T-helper 1 cell treated with Interleukin-12 subunit alpha and Interleukin-12 subunit beta and Interleukin-4 antibody, amounts not matched to agents 30 ng/mL and 1 ng/mL, for 36 hours (primary cell): ENCODE measurements around the gene HSDL1. TPM values are rescaled to one million over a fixed set of nuclear protein-coding genes. Genes with fewer than 3 reads are reported as not detected.

Experiments used
- intact Hi-C: fragments of 100-400 bp; cut with micrococcal nuclease; formaldehyde crosslinking; loops from one replicate; pipeline ENCODE4 v1.15.1; 2024
- total RNA-seq: library from RNA; stranded (reverse); gene quantifications from 2 replicates; pipeline ENCODE4 v1.2.3, GENCODE V29; 2022

HSDL1 gene
- total RNA-seq, 1 donor from 2014 or later, result 9.8 TPM

DNA sequence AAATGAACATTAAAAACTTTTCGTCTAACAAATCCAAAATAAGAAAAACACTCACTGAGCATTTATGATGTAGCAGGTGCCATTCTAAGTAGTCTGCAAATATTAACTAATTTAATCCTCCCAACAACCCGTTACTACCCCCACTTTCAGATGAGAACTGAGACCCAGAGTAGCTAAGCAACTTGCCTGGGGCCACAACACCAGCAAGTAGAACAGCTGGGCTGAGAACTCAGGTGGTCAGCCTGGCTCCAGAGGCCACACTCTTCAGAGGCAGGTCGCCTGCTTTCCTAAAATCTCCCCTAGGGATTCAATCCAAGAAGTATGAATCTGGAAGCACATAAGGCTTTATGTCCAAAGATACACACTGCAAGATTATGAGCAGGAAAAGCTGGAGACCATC lies 34.5 kb downstream of the HSDL1 start:
- intact Hi-C loops, result loop anchor here (10.0 kb wide), 2 partner anchors 394 to 914 kb away; partner anchors contain the start of genes KIAA0513 and MEAK7

DNA sequence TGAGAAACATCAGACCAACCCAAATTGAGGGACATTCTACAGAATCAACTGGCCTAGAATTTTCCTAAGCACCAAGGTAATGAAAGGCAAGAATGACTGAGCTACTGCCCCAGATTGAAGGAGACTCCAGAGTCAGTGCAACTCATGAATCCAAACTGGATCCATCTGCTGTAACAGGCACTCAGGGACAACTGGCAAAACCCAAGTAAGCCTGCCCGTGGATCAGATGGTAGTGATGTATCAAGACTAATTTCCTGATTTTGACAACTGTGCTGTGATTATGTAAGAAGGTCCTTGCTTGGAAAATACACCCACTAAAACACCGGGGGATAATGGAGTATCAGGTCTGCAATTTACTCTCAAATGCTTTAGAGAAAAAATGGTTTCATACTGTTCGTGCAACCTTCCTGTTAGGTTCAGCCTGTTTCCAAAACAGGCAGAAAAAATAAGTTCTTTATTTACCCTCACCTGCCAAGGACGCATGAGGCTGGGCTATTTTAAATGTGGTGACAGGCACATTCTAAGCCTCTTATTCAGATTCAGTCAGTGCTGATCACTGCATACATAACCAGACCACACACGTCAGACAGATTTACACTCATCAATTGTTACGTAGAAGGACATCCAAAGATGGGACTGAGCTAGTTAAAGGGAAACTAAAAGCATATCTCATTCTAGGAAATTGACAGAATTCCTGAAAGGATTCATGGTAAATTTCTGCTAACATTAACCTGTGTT lies 35.2 kb downstream of the HSDL1 start:
- intact Hi-C loops, result loop anchor here (10.0 kb wide), 2 partner anchors 395 to 915 kb away; partner anchors contain the start of genes KIAA0513 and MEAK7

DNA sequence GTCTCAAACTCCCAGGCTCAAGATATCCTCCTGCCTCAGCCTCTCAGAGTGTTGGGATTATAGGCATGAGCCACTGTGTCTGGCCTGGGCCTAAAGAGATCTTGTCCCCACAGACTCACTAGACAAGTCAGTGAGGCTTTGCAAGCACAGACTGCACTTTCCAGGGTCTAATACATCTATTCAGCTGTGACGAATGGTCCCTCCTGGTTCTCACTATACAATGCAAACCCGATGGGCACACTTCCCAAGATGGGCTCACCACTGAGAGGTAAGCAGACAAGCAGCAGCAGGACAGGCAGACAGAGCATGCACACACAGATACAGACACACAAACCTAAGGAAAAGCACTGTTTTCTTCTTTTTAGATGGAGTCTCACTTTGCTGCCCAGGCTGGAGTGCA lies 37.1 kb downstream of the HSDL1 start:
- intact Hi-C loops, result no loop called here

DNA sequence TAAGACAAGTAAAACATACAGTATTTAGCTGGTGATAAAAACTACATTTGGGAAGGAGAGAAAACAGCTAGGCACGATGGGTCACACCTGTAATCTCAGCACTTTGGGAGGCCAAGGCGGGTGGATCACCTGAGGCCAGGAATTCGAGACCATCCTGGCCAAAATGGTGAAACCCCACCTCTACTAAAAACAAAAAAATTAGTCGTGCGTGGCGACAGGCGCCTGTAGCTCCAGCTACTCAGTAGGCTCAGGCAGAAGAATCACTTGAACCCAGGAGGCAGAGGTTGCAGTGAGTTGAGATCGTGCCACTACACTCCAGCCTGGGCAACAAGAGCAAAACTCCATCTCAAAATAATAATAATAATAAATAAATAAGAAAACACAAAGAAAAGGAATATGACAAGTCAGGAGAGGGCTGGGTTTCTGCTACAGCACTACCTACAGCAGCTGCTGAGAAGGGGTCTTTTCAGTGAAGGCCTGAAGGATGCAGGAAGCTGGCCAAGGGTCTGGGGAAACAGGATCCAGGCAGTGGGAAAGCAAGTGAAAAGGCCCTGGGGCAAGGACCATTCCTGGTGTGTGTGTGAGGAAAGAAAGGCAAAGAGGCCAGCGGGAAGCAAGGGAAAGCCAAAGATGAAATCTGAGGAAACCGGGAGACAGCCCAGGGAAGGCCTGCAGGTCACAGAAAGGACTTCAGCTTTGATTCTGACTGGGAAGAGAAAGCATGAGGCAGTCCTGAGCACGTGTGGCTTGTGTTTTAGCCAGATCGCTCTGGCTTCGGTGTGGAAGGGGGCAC lies 38.8 kb downstream of the HSDL1 start:
- intact Hi-C loops, result no loop called here

DNA sequence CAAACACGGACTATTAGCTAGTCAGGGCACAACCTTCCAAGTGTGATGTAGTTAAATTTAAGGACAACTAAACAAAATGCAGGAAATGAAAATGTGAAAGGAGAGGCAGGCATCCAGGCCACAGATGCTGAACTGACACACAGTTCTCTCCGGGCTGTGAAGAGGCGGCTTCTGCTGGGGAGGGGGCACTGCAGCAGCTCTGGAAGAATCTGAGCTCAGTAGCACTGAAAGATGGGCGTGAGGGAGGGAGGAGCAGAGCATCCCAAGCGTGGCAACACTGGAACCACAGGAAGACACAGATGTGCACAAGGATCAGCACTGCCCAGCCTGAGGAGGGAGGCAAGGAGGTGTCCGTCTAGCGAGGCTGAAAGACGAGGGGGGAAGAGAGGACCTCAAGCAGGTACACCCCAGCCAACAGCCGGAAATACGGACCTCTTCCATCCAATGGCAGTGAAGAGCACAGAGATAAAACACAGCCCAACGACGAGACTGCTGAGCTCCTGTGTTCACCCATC lies 39.6 kb downstream of the HSDL1 start:
- intact Hi-C loops, result no loop called here

DNA sequence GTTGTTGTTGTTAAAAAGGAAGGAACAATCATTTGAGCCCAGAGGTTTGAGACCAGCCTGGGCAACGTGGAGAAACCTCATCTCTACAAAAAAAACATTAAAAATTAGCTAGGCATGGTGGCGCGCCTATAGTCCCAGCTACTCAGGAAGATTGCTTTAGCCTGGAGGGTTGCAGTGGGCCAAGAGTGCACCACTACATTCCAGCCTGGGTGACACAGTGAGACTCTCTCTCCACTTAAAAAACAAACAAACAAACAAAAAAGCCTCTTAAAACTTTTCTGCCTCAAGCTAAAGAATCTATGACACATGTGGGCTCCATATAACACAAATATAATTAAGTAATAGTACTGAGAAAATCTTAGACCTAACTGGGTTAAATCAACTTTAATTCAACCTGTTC lies 40.7 kb downstream of the HSDL1 start:
- intact Hi-C loops, result no loop called here

DNA sequence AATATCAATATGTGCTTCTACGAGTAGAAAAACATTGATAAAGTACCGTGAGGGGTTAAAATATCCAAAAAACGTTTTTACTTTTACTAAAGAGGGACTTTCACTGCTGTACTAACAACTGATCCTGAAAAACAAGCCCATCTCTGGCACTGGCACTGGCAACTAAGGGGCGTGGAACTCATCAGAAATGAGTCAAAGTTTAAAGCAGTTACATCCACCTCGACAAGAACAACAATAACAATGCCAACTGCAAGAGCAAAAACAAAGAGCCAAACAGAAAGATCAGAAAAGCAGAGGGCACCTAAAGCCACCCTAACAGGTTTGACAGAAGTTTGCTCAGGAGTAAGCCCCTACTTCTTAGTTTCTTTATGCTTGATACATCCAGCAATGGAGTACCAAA lies 41.3 kb downstream of the HSDL1 start:
- intact Hi-C loops, result no loop called here

DNA sequence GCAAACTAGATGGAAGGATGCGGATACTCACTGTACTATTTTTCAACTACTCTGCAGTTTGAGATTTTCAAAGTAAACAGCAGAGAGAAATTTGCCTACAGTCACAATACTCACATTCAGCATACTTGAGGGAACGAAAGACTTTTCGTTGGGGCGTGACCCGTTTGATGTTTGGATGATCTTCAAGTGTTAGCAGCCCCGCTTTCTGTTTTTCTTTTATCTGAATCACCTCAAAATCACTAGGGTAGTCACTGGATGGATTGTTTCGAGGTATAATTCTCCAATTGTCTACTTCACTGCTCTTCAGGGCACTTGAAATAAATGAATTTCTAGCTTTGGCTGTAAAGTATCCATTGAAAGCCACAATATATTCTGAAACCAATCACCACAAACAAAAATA lies 46.0 kb downstream of the HSDL1 start:
- intact Hi-C loops, result loop anchor here (1.0 kb wide), 5 partner anchors 11 to 88 kb away; partner anchors contain the start of genes DNAAF1, HSDL1, MBTPS1 and TAF1C

DNA sequence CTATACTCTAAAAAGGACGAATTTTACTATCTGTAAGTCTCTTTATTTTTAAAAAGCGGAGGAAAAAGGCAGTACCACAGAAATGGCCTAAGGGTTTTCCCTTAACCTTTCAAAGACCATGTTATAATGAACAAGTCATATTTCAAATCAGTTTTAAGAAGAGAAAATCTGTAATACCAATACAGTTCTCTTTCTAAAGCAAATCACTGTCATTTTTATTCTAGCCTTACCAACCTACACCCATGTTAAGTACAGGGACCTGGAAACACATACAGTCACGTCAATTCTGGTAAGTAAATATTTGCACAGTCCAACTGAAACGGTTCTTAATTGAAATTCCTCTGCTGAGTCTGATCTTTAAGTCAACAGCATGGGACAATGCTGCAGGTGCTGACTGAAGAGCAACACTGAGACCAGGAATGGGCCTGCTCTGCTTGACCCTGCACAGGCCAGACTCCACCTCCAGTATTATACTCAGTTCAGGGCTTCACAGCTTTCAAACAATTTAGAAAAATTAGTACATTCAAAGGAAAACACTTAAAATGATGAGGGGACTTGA lies 48.5 kb downstream of the HSDL1 start:
- intact Hi-C loops, result no loop called here

DNA sequence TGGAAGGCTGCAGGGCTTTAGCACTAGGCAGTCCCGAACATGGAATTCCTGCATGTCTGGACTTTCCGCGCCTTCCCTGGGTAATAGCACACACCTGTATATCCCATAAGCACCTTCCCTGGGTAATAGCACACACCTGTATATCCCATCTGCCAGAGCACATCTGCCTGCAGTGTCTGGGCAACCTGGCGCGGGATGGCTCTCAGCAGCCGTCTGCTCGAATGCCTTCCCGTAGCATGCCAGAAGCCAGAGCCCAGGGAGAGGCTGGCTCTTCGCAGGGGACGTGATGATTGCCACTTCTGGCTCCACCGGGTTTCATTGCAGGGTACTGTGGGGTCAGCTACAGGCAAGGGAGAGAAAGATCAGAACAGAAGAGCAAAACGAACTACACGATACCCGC lies 49.5 kb downstream of the HSDL1 start:
- intact Hi-C loops, result no loop called here

DNA sequence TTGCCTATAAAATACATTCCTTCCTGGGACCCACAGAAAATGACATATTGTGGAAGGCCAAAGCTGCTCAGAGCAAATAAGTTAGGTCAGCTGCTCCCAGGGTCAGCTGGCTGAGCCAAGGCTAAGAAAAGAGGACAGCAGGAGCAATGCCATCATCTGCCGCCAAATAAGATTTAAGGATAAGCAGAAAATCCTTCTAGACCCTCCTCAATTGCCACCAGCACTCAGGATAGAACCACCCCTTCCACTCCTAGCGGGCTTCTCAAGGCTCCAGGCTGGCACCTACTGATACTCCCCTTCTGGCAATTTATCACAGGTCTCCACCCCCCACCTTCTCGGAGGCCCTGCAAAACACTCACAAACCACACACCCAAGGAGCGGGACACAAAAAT lies 51.1 kb downstream of the HSDL1 start:
- intact Hi-C loops, result no loop called here

DNA sequence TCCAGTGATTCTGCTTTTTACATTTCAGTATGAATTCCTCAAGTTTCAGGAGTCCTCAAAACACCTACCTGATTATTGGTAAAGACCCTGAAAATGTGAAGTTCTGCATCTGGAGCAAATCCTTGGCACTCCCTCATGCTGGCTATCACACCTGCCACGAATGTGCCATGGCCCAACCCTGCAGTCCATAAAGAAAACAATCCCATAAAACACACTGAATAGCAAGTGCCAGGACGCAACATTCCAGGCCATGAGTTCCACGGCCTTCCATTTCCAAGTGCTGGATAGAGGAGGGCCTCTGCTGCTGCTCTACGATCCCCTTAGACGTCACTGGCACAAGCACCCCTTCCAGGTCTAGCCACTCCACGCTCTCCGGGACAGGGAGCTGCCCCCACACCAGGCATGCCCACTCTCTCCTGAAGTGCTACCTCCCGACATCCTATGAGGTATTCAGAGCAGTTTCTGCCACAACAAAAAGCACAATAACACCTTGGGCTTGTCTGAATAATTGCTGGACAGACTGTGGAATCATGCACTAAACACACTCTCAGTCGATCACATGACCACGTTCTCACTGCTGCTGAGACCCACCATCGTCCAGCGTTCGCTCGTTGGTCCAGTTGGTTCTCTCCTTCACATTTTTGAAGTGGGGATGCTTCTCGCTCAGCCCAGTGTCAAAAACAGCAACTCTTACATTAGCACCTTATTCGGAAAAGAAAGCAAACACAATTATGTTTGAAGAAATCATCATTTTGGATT lies 51.7 kb downstream of the HSDL1 start:
- intact Hi-C loops, result no loop called here

DNA sequence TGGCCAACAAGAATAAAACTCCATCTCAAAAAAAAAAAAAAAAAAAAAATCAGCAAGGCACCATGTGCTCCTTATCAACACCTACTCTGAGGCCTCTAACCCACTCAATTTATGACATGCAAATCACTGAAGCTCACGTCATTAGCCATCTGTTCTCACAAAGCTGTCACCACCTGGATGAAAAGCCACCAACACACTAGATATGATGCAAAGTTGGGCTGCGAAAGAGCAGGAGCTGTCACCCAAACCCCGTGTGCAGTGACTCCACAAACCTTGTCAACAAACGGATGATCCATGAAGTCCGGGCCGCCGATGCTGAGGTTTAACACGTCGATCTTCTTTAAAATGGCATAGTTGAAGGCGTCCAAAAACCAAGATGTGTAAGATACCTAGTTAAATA lies 53.5 kb downstream of the HSDL1 start:
- intact Hi-C loops, result no loop called here

DNA sequence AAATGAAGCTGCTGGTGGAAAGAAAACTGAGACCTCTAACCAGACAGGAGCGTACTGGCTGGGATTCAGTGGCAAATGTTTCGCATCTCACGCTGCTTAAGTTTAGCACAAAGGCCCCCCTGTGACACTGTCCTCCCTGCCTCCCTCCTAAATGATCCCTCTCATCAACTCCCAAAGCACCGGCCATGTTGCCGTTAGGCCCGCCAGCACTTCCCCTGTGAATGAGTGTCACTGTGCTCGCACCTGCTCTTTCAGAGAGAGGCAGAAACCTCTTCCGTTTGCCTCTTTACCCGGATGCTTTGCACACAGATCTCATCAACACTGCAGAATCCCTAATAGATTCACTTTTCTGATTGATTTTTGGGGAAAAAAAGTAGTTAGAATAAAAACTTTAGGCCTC lies 54.8 kb downstream of the HSDL1 start:
- intact Hi-C loops, result no loop called here

DNA sequence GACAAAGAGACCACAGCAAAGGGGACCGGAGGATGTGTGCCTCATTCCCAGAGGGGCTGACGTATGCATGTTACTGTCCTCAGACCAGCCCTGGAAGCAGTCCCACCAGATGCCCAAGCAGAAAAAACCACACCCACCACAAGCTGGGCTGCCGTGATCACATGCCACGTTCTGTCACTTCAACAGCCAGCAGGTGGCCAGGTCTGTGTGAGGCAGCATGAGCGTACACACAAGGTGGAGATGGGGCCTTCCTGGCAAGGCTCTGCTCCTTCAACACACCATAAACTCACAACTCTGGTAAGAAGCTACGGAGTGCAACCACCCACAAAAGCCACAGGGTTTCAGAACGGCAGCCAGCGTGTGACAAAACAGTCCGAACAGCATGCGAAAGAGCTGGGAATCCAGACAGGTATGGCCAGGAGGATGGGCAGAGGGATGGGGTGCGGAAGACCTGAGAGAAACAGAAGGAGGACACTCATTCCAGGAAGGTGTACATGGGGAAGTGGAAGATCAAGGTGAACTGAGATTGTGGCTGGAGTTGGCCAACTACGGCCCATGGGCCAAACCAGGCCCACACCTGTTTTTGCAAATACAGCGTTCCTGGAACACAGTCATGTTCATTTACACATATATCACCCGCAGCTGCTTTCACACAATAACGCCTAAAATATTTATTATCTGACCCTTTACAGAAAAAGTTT lies 56.1 kb downstream of the HSDL1 start:
- intact Hi-C loops, result loop anchor here (1.0 kb wide), 4 partner anchors 10 to 98 kb away; partner anchors contain the start of genes MBTPS1 and TAF1C

DNA sequence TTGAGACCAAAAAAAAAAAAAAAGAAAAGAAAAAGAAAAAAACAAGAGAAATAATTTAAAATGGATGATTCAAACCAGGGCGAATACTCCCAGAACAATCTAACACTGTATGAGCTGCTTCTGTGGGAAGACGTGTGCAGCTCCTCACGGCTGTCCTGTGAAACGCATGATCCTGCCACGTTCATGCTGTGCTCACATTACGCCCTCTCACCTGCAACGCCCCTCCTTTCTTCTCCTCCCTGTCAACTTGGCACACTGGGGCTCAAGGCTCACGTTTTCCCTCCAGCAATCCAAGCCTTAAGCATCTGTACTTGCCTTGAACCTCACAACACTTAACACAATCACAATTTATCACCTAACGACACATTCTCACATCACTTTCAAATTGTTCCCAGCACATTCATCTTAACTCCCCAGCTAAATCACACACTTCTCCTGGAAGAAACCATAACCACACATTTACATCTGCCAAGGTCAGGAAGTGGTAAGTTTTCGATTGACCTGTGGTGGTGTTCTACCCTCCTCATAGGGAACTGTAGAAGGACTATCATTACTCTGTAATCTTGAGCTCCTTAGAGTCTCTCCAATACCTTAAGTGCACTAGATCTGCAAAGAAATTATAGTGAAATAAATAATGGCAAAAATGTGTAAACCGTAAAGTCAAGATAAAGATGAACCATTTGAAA lies 57.4 kb downstream of the HSDL1 start:
- intact Hi-C loops, result loop anchor here (1.0 kb wide), 4 partner anchors 12 to 100 kb away; partner anchors contain the start of genes MBTPS1 and TAF1C

DNA sequence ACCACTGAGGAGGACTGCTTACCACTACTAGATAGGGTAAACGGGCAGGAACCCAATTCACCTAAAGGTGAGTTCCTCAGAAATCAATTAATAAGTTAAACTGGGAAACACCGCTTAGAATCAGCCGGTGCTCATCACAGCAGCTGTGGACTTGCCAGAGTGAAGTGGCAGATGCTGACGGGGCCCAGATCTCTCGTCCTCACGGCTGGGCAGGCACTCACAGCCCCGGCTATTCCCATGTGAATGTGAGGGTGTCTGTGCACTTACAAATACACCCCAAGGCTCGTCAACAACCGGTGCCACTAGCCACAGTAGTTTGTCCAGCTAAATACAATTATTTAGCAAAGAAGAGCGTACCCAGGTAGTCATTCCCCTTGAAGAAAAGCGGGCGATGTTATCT lies 58.0 kb downstream of the HSDL1 start:
- intact Hi-C loops, result no loop called here

DNA sequence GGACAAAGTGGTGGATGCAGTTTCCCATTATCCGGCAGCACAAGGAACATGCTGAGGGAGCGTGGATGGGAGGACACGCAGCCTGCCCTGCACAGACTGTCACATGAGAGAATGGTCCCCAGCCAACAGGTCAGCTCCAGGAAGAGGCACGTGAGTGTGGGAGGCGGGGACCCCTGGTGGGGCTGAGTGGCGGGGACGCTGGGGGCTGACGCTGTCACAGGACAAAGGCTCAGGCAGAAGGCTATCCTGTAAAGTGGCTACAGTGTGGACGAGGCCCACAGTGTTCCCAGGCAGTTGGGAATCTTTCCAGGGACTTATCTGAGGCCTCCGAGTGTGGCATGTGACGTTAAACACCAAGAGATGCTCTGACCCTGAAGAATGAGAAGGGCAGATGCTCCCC lies 58.6 kb downstream of the HSDL1 start:
- intact Hi-C loops, result no loop called here

DNA sequence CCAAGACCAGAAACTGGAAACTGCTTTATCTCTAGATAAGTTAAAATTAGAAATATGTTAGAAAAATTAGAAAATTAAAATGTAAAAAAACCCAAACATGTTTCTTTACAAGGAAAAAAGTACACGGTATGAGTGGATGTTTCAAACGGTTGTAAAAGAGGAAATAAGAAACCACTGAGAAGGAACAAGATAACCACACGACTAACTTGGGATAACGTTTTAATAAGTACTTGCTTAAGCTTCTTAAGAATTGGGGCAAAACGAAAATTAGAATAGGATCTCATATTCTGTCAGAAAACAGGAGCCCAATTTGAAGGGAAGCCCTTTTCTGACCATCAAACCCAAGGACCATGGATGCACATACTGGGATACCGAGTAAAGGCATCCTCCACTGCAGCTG lies 59.2 kb downstream of the HSDL1 start:
- intact Hi-C loops, result no loop called here

DNA sequence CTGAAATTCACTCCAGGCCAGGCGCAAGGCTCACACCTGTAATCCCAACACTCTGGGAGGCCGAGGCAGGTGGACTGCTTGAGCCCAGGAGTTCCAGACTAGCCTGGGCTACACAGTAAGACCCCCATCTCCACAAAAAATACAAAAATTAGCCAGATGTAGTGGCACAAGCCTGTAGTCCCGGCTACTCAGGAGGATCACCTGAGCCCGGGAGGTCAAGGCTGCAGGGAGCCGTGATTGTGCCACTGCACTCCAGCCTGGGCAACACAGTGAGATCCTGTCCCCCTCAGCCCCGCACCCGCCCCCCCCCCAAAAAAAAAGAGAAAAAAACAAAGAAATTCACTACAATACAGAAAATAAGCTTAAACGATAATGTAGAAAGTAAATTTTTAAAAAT lies 59.7 kb downstream of the HSDL1 start:
- intact Hi-C loops, result no loop called here
